ENCODE data around the gene COG4. TPM values are rescaled to one million over a fixed set of nuclear protein-coding genes. Genes with fewer than 3 reads are reported as not detected.
A peak's percentile ranks its signal among the peaks of the same experiment; 100 is the strongest.

The COG4 gene
- polyA plus RNA-seq, 2 of the 4 experiments (the other 2 are of a cell fraction), result 42.7 to 48.2 TPM

GRCh38 chr16:70437017-70437581 lies 86.3 kb downstream of the COG4 start:
- ChIA-PET CTCF (interaction anchor here (0.8 to 1.5 kb wide), 2 partner anchors 12 to 20 kb away, joined by 3 to 4 read pairs; no protein-coding TSS in a partner anchor), POLR2A (interaction anchor here (3.6 kb wide), 1 partner anchor 56 kb away, joined by 20 read pairs; no protein-coding TSS in a partner anchor)
- Histone ChIP-seq H3K27ac (peak overlapping the region; percentile 1 to 98; a peak in 4 of 6 replicates), H3K4me2 (peak overlapping the region; percentile 89), H3K9me3 (no peaks in the 10 kb centered on the region), H3K4me1 (peaks cover 59% of the 10 kb centered on the region), H3K4me3 (peak overlapping the region; percentile 69)
- no peak for DNase-seq (ENCODE audit: low read depth in 1 of 2, low spot score in 1 of 2)
- no peak for ATAC-seq
- TF ChIP-seq PBX3 (IDR thresholded peaks at IDR 0.05) (no peak), RARB (CRISPR knock-in tag; IDR thresholded peaks at IDR 0.05) (no peak), RFX5 (IDR thresholded peaks at IDR 0.05) (no peak), HOXA7 (CRISPR knock-in tag; IDR thresholded peaks at IDR 0.05) (no peak), JUNB (IDR thresholded peaks at IDR 0.05) (no peak), GATA3 (IDR thresholded peaks at IDR 0.05; ENCODE audit: borderline replicate concordance) (no peak), EHF (CRISPR knock-in tag; IDR thresholded peaks at IDR 0.05) (no peak), CTCF (IDR thresholded peaks at IDR 0.05) (no peak), ATOH8 (CRISPR knock-in tag; IDR thresholded peaks at IDR 0.05; ENCODE audit: low read depth) (no peak), HEYL (CRISPR knock-in tag; IDR thresholded peaks at IDR 0.05) (no peak), TP53 (CRISPR knock-in tag; IDR thresholded peaks at IDR 0.05) (no peak), CHD2 (IDR thresholded peaks at IDR 0.05; ENCODE audit: low read length, partially characterized antibody) (no peak), RCOR1 (IDR thresholded peaks at IDR 0.05; ENCODE audit: low read depth, low read length) (no peak), FOSB (CRISPR knock-in tag; IDR thresholded peaks at IDR 0.05) (no peak), POLR2A (IDR thresholded peaks at IDR 0.05; ENCODE audit: low read length) (no peak), EP300 (IDR thresholded peaks at IDR 0.05) (no peak)
- 77% methylated on average over 5 of the region's 5 CpGs for WGBS (ENCODE audit: missing lambda C conversion rate)
- no peak for FAIRE-seq

GRCh38 chr16:70434484-70435260 lies 88.7 kb downstream of the COG4 start:
- WGBS (ENCODE audit: missing lambda C conversion rate), result 89% methylated on average over 6 of the region's 6 CpGs
- TF ChIP-seq ATOH8 (CRISPR knock-in tag; IDR thresholded peaks at IDR 0.05; ENCODE audit: low read depth) (no peak), PHF8 (IDR thresholded peaks at IDR 0.05; ENCODE audit: borderline replicate concordance, low read depth) (no peak)
- DNase-seq (ENCODE audit: low read depth in 1 of 2, low spot score in 1 of 2) (no peak), ATAC-seq (no peak), FAIRE-seq (no peak)
- Histone ChIP-seq H3K27ac (peak overlapping the region in 1 of 2 experiments; percentile 72; a peak in 3 of 6 replicates), H3K4me2 (no peak overlapping the region), H3K9me3 (no peaks in the 10 kb centered on the region), H3K4me3 (no peak overlapping the region), H3K4me1 (peaks cover 74% of the 10 kb centered on the region)
- ChIA-PET POLR2A (interaction anchor here (3.0 kb wide), 1 partner anchor 53 kb away, joined by 8 read pairs; no protein-coding TSS in a partner anchor), CTCF (interaction anchor here (0.8 to 2.3 kb wide), 3 partner anchors 13 to 36 kb away, joined by 3 to 7 read pairs (median 3); partner anchors contain the start of gene FCSK)

Data from A549 (cell line).